Left lobe of liver (tissue), 2 donors: ENCODE results near the gene HEXIM2. TPM values are rescaled to one million over a fixed set of nuclear protein-coding genes. Genes with fewer than 3 reads are reported as not detected.

ENCODE experiments used
- ATAC-seq: fragments of 200-7000 bp; cut with Tn5 transposase; one replicate; pipeline ENCODE4 v1.9.1; 2020; ENCODE audit warnings: mild to moderate bottlenecking, moderate library complexity
- DNase-seq: peaks from one replicate; pipeline ENCODE4 v3.0.0-alpha.2; 2020; ENCODE audit warnings: low spot score
- total RNA-seq: library from RNA; stranded (reverse); gene quantifications from one replicate; pipeline ENCODE4 v1.2.1, GENCODE V29; 2021
- donor health status: DM: no; HTN: no; CAD: no; lungs with moderate emphysema.
- donor health status: DM: no; HTN: yes; CAD: no.

HEXIM2 gene
- total RNA-seq, 1 donor from 2014 or later, result 14.2 TPM

DNA sequence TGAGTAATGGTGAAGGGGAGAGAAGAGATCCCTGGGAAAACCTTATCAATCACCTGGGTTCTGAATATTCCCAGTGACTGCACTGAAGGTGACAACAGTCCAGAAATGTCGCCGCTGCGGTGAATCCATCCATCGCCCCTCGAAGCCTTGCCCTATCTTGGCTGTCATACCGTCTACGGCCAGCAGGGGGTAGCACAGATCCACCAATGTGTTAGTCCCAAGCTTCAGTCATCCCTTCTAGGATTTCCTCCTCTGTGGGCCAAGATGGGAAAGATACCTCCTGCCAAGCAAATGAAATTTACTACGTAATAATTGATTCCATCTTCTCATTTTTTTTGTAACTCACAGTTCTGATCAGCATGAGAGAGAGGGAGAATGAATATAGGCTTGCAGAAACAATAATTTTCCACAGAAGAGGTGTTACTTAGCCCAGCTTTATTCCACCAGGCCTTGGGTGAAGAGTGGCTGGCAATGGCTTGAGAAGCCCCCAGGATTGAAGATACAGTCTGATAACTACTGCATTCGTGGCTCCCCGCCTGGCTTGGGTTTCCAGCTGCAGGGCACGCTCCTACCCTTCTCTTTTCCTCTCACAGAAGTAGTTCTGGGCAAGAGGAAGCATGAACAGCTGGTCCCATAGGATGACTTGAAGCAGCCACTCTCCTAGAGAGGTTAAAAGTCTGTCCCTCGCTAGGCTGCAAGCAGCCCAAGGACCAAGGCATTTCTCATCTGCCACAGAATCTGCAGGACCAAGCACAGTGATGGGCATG, 57.4 kb downstream of the HEXIM2 start:
- peak; percentile 80 for DNase-seq
- ATAC-seq, result peak; percentile 97

Other genes with a start within 250 kb of the HEXIM2 start
- gene GFAP, start 246.4 kb upstream of the HEXIM2 start, total RNA-seq, result 0.23 TPM
- gene KIF18B, start 214.1 kb upstream of the HEXIM2 start, total RNA-seq, result 0.25 TPM
- gene C1QL1, start 193.6 kb upstream of the HEXIM2 start, total RNA-seq, result 0.13 TPM
- 19.3 TPM for gene DCAKD, start 110.2 kb upstream of the HEXIM2 start, total RNA-seq
- 77.0 TPM for gene NMT1, start 100.6 kb upstream of the HEXIM2 start, total RNA-seq
- gene PLCD3, start 29.4 kb upstream of the HEXIM2 start, total RNA-seq, result 3.4 TPM
- 90.3 TPM for gene ACBD4, start 26.2 kb upstream of the HEXIM2 start, total RNA-seq
- 29.3 TPM for gene HEXIM1, start 13.4 kb upstream of the HEXIM2 start, total RNA-seq
- gene FMNL1, start 60.0 kb downstream of the HEXIM2 start, total RNA-seq, result 3.4 TPM
- gene SPATA32, start 100.2 kb downstream of the HEXIM2 start, total RNA-seq, result not detected
- 6.9 TPM for gene MAP3K14, start 155.1 kb downstream of the HEXIM2 start, total RNA-seq